Left cardiac atrium (tissue), 4 donors: Measurements from ENCODE around the gene RASL10A. TPM values are rescaled to one million over a fixed set of nuclear protein-coding genes. Genes with fewer than 3 reads are reported as not detected.
A peak's percentile ranks its signal among the peaks of the same experiment; 100 is the strongest.

ENCODE experiments used
- ATAC-seq, 2 donors: fragments of 200-7000 bp; cut with Tn5 transposase; one replicate each; pipeline ENCODE4 v1.9.1; 2020; ENCODE audit warnings: mild to moderate bottlenecking in 2 of 2, moderate library complexity in 2 of 2
- DNase-seq: peaks from one replicate; pipeline ENCODE4 v3.0.0-alpha.2; 2020
- intact Hi-C, 2 donors: fragments of 100-400 bp; cut with DNase I; formaldehyde crosslinking; loops; one replicate each; pipeline versions ENCODE4 v1.14.1 to v1.15.1; 2022 to 2023
- total RNA-seq, 2 donors: library from RNA; stranded (reverse); fragmentation: NEBNext Ultra II Directional; extraction: Animal tissue kit (Norgen Biotek cat#: 25700); gene quantifications; one replicate each; pipeline ENCODE4 v1.2.1, GENCODE V29; 2021
- donor health status: DM: no; HTN: yes; CAD: no.
- donor health status: DM: no; HTN: yes; CAD: no; lungs with severe emphysema.
- donor health status: DM: yes; HTN: yes; CAD: no.
- donor health status: Dilated cardiomyopathy.

Gene RASL10A
- total RNA-seq, 2 donors from 2014 or later, result 1.0 to 3.1 TPM

GRCh38 chr22:29327089-29327764 lies 11.7 kb upstream of the RASL10A start:
- intact Hi-C loops, result no loop called here
- ATAC-seq, result no peak
- peak; percentile 20 for DNase-seq

DNA sequence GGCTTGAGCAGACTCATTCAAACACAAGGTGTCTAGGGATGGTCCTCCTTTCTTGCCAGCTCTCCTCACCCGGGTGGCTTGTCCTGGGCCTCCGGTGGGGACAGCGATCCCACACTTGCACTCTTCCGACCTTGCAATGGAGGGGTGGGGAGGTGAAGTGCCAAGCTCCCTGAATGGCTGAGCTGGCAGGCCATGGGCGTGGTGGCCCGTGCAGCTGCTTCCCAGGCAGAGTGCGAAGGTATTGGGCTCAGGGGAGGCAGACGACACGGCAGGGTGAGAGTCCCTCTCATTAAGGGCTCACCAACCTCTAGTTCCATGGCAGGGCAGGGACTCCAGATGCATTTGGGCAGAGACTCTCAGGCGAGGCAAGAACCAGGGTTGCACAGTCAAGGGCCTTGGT lies 11.0 kb upstream of the RASL10A start:
- intact Hi-C loops, result no loop called here
- ATAC-seq (no peak), DNase-seq (peak; percentile 13)

DNA sequence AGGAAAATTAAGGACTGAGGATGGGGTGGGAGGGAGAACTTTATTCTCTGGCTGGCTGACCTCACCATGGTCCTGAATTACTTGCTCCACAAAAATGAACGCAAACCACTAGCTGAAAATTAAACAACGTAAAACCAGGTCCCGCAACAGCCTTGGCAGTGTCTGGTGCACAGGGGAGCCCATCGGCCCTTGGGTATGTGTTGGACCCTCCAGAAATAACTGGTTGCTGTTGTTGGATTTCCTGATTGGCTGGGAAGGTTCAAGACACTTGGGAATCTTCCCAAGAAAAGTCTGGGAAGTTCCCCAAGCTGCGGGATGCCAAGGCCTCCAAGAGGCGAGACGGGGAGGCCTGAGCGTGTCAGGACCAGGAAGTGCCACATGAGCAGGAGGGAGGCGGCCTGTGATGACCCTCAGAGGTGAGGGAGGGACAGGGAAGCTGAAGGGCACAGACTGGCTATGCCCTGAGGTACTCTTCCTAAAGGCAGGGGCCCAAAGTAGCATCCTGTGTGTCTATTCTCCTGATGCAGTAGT lies 10.4 kb upstream of the RASL10A start:
- intact Hi-C loops, result no loop called here
- peak; percentile 19 for DNase-seq
- ATAC-seq, result no peak

- DNase-seq (no peak), ATAC-seq (no peak)
- intact Hi-C loops, result no loop called here
These were observed 9.9 kb upstream of the RASL10A start for GRCh38 chr22:29325356-29325755.

GRCh38 chr22:29323641-29324040 lies 8.1 kb upstream of the RASL10A start:
- no peak for ATAC-seq
- intact Hi-C loops, result no loop called here

GRCh38 chr22:29320546-29320945 lies 5.0 kb upstream of the RASL10A start:
- DNase-seq, result no peak
- no peak for ATAC-seq
- intact Hi-C loops, result no loop called here

More at GRCh38 chr22:29323641-29324040, 8.1 kb upstream of the RASL10A start:
- no peak for DNase-seq

GRCh38 chr22:29319072-29319471 lies 3.6 kb upstream of the RASL10A start:
- DNase-seq (peak; percentile 11), ATAC-seq (no peak)
- intact Hi-C loops, result no loop called here

DNA sequence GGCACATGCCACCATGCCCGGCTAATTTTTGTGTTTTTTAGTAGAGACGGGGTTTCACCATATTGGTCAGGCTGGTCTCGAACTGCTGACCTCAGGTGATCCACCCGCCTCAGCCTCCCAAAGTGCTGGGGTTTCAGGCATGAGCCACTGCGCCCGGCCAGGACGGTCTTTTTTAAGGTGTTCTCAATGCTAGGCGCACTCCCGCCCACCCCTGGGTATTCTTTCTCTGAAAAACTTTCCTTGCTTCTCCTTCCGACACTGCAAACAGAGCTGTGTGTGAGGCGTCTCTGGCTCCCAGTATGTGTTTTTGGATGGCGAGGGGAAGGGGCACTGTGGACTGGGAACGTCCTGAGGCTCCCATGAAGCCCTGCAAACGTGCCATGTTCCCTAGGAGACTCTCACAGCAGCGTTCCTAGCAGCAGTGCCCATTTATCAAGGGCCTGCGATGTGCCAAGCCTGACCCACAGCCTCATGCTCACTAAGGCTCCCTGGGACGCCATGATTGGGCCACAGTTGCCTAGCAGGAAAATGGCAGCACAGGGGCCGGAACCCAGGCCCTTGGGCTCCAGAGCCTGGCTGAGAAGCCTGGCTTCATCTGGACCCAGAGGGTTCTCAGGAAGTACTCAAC lies 2.4 kb upstream of the RASL10A start:
- DNase-seq (peak; percentile 14), ATAC-seq (no peak)
- intact Hi-C loops, result no loop called here

DNA sequence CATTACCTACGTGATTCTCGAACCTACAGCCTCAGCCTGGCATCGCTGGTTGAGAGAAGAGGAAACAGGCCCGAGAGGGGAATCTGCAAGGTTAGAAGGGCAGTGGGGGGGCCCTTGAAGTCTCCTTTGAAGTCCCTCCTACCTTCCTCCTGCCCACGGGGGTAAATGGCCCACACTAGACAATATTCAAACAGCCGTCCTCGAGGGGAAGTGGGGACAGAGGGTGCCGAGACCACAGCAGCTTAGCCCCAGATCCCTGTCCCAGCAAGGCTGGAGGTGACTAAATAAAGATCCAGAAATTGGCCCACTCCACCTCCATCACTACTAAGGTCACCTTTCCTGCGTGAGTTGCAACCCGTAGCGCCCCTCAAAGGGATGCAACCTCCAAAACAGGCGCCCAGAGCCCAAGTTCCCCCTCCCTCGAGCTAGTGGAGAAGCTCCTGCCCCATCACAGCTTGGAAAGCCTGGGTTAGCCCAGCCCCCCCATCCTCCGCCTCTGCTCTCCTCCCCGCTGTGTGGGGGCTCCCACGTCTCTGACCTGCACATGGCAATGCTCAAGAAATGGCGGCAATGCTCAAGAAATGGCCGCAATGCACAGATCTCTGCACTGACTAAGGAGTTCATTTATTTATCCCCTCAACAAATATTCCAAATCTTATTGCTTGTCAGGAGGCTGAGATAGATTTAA lies 788 bp upstream of the RASL10A start:
- intact Hi-C loops, result no loop called here
- ATAC-seq, result no peak
- peak; percentile 10 for DNase-seq

DNA sequence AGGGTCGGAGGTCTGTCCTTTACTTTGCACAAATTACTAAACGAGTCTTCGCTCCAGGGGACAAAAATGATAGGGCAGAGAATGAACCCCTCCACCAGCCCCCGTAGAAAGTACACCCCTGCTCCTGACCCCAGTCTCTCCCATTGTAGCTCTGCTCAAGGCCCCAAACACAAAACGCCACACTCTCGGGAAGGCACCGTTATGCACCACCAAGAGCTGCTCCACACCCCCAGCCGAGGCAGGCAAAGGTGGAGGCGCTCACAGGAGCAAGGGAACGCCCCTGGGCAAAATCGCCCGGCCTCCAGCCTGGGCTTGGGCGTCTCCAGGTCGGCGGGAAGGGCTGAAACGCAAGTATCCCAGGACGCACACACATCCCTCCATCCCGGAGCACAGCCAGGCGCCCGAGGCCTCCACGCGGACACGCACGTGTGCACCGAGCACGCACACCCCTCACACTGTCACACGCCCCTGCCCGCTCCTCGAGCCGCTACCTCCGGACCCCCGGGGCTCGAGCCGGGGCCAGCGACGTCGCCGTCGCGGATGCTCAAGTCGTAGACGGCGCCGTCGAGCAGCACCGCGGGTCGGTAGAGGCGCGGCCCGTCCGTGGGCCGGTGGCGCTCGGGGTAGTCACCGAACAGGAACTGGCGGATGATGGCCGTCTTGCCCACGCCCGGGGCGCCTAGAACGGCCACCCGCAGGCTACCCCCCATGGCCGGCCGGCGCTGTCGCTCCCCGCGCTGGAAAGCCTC lies 786 bp downstream of the RASL10A start:
- no peak for ATAC-seq
- intact Hi-C loops, result no loop called here
- DNase-seq, result no peak

GRCh38 chr22:29313576-29314466 lies 1.7 kb downstream of the RASL10A start:
- ATAC-seq, result no peak
- intact Hi-C loops, result no loop called here
- no peak for DNase-seq

DNA sequence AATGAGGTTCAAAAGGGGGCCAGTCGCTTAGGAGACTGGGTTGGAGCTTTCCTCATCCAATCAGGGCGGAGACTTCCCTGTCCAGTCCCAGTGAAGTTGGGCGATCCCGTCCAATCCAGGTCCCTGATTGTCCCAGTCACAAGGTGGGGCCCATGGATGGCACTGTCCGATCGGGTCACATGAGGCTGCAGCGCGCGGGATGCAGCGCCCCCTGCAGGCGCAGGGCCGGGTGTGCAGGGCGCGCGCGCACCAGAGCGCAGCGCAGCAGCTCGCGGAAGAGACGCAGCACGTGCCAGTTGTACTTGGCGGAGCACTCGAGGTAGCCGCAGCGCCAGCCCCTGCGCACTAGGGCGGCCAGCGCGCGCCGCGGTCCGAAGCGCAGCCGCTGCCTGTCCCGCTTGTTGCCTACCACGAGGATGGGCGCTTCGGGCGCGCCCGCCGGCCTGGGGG lies 2.3 kb downstream of the RASL10A start:
- ATAC-seq, result peak; percentile 1 to 5
- intact Hi-C loops, result no loop called here
- peak; percentile 52 for DNase-seq

DNA sequence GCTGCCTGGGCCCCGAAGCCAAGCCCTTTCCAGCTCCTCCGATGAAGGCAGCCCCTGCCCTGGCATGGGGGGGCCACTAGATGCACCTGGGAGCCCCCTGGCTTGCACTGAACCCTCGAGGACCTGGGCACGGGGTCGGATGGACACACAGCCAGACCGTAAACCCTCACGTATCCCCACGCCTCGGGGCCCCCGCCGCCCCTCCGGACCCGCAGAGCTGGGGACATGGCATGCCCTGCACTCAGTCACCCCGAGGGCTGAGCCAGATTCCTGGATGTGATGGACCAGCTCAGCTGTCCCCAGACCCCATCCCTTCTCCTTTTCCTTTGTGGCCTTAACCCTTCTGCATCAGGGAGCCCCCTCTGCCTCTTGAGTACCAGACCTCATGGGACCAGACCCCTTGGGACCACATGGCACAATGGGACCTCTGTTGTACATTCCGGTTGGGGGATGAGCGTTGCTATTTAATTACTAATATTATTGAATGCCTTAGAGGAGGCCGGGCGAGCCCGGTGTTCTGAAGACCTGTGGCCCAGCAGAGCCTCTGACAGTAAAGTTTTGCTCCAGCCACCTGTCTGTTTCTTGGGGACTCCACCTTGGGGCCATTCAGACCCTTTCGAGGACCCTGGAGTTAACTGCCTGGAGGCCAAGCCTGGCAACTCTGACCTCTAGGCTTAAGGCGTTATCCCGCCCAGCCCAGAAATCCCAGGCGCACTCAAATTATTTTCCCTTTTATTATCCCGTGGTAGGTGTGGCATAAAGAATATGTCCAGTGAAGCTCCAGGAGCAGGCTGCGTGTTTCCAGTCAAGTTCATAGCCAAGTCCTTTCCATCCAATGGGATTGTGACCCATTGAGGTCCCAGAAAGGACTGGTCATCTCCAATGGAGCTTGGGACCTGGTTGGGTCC lies 3.0 kb downstream of the RASL10A start:
- DNase-seq, result peak; percentile 44
- intact Hi-C loops, result no loop called here
- ATAC-seq, result no peak

DNA sequence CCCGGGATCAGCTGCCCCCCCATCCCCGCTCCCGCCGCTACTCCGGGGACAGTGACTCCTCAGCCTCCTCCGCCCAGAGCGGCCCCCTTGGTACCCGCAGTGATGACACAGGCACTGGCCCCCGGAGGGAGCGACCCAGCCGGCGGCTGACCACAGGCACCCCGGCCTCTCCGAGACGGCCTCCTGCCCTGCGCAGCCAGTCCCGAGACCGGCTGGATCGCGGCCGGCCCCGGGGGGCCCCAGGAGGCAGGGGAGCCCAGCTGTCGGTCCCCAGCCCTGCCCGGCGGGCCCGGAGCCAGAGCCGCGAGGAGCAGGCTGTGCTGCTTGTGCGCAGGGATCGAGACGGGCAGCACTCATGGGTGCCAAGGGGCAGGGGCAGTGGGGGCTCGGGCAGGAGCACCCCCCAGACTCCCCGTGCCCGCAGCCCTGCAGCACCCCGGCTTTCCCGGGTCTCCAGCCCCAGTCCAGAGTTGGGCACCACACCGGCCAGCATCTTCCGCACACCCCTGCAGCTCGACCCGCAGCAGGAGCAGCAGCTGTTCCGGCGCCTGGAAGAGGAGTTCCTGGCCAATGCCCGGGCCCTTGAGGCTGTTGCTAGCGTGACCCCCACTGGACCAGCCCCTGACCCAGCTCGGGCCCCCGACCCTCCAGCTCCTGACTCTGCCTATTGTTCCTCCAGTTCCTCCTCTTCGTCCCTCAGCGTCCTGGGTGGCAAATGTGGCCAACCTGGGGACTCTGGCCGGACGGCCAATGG lies 3.9 kb downstream of the RASL10A start:
- DNase-seq (peak; percentile 43), ATAC-seq (peak in 1 of 2 donors; percentile 0)
- intact Hi-C loops, result no loop called here

- DNase-seq (peak; percentile 96), ATAC-seq (peak; percentile 70 to 74)
- intact Hi-C loops, result no loop called here
These were observed 4.6 kb downstream of the RASL10A start for GRCh38 chr22:29310863-29311339.

DNA sequence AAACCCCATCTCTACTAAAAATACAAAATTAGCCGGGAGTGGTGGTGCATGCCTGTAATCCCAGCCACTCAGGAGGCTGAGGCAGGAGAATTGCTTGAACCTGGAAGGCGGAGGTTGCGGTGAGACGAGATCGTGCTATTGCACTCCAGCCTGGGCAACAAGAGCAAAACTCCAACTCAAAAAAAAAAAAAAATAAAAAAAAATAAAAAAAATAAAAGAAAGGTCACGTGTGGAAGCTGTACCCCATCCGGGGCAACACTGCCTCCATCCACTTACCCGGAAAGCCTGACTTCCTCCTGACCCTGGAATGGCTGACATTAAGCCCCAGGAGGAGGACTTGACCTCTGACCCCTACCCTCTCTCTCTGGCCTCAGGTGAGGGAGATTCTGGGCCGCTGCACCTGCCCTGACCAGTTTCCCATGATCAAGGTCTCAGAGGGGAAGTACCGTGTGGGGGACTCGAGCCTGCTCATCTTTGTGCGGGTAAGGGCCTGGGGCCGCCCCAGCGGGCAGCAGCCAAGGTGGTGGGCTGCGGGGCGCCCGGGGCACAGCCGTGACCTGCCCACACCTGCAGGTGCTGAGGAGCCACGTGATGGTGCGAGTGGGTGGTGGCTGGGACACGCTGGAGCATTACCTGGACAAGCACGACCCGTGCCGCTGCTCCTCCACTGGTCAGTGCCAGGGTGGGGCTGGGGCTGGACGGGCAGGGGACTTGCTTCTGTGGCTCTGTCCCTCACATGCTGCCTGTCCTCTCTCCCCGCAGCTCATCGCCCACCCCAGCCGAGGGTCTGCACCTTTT lies 5.2 kb downstream of the RASL10A start:
- DNase-seq, result no peak

More for the DNA sequence above, 5.2 kb downstream of the RASL10A start:
- peak in 1 of 2 donors; percentile 0 for ATAC-seq
- intact Hi-C loops, result no loop called here
